Activated CD4-positive, alpha-beta T cell treated with anti-CD3 and anti-CD28 coated beads, Interleukin-2, amount 50 U/mL, for 48 hours (primary cell): Measurements from ENCODE around the gene AJAP1.
"Not testable (repeated sequence)": the region's sequence is repeated elsewhere in the genome, so short reads cannot be mapped to it uniquely, and the experiment has no call there.

Experiments used
- DNase-seq, 2 experiments: peaks; one replicate each; pipeline ENCODE4 v3.0.0-alpha.2; 2020

Gene AJAP1

DNA sequence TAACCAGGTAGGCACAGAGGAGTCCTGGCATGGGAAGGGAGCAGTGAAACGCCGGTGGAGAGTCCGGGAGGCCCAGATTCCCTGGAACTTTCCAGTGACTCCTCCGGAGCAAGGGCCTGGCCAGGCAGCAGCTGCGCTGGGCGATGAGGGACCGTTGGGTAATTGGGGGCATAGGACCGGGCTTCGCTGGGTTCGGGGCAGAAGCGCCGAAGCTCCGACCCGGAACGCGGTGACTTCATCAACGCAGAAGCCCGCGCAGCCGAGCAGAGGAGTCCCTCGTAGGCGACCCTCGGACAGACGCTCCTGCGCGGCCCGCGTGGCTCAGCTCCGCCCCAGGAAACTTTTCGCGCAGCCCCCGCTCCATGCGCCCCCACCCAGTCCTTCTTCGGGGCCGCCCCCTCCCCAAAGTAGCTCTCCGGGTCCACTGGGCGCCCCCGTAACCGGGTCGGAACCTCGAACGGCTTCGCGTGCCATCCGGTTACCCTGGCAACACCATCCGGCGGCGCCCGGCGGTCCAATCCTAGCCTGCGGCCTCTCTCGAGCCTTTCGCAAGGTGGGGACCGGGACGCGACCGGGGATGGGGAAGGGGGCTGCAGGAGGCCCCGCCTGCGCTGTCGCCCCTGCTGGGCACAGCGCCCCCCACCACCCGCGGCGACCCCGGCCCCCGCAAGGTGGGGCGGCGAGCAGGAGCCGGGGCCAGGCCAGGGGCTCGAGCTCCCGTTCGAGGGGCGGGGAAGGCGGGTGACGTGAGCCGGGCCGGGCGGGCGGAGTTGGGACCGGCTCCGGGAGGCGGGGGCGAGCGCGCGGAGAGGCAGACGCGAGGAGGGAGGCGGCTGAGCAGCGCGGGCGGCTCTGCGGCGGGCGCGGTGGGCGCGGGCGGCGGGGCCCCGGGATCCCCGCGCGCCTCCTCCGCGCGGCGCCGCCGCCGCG lies at the start of gene AJAP1:
AJAP1 (plus strand) TSS at position 814 of the 930 bp plus-strand sequence. CDS start 817 bp downstream, outside the sequence.
- DNase-seq, result no peak

- DNase-seq, result no peak
These were observed 49.3 kb upstream of the AJAP1 start for GRCh38 chr1:4605158-4605557.

DNA sequence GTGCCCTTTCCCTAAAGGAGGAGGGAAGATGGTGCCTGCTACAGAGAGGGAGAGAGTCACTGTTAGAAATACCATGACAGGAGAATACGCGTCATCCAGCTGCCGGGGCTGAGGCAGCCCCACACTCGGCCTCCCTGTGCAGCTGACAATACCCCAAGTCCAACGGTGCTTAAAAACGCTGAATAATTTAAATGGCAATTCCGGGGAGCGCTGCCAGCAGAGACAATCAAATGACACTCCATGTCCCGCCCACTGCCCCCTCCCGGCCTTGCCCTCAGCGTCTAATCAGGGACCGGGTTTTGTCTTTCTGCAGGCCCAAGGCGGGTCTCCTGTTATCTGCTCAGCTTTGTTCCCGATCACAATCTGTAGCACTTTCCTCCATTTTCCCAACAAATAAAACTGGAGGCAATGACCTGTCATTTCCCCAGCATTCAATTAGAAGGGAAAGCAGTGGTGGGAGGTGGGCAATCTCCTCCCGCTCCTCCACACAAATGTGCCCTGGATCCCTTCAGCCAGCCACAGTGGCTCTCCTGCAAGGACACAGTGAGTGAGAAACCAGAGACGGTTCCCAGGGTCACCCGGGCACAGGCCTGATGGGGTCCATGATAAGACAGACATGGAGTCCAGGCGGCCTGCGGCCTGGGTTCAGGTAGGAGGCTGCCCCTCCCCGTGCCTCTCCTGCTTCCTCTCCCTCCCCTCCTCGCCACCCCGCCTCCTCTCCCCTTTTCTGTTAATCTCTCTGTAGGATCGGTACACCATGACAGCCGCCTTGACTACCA lies 42.7 kb upstream of the AJAP1 start:
- DNase-seq, result no peak

GRCh38 chr1:4612991-4613390 lies 41.4 kb upstream of the AJAP1 start:
- DNase-seq, result no peak

DNA sequence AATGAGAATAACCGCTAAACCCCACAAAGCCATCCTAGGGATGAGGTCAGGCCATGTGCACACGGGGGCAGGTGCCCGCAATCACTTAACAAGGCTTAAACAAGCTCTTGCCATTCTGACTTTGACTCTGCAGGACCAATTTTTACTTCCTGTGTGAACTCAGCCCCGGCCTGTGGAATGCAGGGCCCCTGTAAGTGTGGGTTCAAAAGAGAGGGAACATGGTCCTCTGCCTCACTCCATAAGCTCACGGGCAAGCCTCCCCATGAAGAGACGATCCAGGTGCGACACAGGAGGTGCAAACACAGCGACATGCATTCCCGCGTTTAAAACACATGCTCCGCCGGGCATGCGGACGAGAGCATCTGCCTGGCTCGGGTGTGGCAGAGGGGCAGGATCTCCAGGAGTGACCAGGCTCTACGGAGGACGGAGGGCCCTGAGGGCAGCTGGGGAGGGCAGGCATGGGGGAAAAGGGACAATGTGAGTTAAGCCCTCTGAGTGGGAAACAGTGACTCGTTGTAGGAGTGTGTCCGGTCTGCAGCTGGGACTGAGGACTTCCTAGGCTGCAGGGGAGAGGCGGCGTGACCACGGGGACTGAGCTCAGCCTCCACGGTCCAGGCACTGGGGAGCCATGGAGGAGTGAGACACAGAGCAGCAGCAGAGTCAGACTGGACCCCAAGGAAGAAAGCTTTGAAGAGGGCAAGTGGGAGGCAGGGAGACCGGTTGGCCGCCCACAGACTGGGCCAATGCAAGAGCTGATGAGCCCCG lies 40.6 kb upstream of the AJAP1 start:
- DNase-seq, result no peak

DNA sequence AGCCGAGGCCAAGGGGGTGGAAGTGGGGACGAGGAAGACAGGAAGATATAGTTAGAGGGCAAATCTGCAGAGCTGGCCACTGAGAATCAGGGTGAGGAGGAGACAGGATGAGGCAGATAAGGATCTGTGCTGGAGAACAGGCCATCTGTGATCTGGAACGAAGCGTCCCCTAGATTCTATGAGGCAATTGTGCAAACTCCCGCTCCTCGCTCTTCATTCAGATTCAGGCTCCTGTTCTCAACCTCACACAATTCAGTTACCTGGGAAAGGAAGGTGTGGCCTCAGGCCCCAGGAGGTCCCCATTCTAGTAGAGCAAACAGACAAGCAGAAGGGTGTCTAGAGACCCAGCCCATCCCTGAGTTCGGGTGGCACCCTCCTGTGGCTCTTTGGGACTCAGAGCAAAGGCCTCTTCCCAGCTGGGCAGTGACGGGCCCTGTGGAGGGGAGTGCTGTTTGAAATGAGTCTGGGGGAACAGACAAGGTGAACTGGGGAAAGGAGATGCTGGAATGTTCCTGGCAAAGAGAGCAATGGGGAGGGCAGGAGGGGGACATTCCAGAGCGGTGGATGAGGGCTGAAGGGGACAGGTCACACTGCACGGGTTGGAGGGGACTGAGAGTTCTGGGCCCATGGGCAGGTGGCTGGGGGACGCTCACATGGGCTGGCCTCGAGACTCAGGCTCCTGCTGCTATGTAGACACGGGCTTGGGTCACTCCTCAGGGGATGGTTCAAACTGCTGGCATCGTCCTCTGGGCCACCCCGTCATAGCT lies 39.9 kb upstream of the AJAP1 start:
- DNase-seq, result no peak

DNA sequence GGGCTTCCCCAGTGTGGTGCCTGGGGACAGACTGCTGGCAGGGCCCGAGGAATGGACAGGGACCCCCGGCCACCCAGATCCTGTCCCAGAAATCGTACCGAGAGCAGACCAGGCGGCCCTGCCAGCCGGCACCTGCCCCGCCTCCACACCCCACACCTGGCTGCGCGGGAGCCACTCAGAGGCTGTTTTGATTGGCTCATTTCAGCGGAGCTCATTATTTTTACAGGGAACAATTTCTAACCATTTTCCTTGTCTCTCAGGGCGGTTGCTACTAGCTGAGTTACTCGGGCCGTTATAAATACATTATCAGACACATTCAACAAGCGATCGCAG lies 39.3 kb upstream of the AJAP1 start:
- no peak for DNase-seq

- no peak for DNase-seq
These were observed 38.9 kb upstream of the AJAP1 start for GRCh38 chr1:4615501-4615900.

DNA sequence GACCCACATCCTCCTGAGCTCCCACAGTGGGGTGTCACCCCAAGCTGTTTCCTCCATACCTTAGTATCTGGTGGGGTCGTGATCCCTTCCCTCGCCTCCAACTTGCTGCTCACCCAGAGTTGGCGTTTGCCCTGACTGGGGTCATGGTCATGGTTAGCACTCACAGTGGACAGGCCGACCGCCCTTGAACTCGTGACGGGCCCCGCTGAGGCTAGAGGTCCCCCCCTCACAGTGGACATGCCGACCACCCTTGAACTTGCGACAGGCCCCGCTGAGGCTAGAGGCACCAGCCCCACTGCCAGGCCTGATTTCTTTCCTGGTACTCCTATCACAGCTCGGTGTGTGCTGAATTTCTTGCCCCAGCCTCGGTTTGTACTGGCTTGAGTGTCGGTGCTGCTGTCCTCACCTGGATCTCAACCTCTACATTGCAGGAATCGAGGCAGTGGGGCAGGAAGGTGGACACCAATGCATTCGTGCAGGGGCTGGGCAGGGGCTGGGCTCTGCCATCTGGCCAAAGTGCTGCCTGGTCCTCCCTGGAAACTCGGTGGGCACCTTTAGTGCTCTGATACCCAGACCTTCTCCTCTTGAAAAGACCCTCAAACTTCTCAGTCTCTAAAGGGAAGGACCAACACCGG lies 37.5 kb upstream of the AJAP1 start:
- DNase-seq, result no peak

DNA sequence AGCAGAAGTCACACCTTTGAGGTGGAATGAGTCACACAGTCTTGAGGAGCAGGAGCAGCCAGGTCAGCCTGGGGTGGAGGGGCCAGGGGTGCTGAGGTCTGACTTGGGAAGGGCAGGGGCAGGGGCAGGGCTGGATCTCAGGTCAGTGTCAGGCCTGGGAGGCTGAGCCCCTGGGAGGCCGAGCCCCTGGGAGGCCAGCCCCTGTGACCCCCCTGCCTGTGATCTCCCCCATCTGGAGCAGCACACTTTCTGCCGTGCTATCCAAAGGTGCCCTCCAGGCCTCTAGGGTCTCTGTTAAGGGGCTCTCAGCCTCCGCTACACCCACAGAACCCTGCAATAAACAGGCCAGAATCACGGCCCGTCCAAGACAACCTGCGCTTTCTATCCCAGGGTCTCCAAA lies 36.9 kb upstream of the AJAP1 start:
- no peak for DNase-seq

- not testable (repeated sequence) for DNase-seq
These were observed 35.6 kb upstream of the AJAP1 start for GRCh38 chr1:4618827-4619226.

- DNase-seq, result no peak
These were observed 32.8 kb upstream of the AJAP1 start for GRCh38 chr1:4621646-4622045.

DNA sequence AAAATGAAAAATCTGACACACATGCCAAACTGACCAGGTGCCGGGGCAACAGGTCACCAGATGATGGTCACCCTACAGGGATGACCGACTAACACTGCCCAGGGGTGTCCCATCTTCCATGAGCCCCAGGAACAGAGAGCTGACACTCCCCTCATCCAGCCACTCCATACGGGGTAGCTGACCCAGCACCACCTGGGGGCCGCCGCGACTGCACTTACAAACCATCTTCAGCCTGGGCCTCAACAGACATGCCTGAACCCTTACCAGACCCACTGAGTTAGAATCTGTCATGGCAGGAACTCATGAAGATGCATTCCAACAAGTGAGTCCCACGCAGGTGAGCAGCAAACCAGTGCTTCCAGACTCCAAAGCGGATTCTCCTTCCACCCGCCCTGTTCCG lies 31.6 kb upstream of the AJAP1 start:
- no peak for DNase-seq

DNA sequence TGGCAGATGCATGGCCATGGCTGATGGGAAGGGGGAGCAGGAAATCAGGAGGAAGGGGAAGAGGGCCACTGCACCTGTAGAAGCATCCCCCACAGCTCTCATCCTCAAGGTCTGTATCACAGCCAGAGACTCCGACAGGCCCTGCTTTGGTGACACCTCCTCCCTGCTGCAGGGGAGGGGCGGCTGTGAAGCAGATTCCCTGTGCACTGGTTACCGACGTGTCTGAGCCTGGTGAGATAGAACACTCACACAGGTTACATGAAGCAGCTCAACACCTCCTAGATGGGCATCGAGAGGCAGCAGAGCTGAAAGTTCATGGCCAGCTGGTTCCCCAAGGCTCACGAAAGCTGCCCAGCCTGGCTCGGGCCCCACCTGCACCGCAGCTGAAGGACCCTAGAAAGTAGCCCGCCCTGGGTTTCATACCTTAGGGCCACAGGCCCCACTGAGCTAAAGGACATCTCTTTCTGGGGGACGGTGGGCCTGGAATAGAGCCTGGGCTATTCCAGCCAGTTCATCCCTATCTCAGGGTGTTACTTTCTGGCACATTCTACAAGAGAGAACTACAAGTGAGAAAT lies 30.2 kb upstream of the AJAP1 start:
- DNase-seq, result no peak

DNA sequence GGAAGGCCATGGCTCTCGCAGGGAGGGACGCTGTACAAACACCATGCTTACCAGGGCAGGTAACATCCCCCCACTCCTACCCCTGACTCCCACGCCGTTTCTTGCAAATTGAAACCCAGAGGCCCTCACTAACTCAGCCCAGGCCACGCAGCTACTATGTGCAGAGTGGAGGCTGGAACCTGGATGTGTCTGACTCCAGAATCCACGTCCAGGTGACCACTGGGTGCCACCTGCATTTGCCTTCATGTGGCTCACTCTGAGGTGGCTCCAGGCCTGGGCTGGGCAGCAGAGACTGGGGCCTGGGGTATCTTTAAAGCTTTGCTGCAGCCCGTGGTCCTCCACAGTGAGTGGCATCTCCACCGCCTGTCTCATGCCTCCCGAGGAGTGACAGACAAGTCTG lies 29.6 kb upstream of the AJAP1 start:
- no peak for DNase-seq

- no peak for DNase-seq
These were observed 28.3 kb upstream of the AJAP1 start for GRCh38 chr1:4626061-4626460.

DNA sequence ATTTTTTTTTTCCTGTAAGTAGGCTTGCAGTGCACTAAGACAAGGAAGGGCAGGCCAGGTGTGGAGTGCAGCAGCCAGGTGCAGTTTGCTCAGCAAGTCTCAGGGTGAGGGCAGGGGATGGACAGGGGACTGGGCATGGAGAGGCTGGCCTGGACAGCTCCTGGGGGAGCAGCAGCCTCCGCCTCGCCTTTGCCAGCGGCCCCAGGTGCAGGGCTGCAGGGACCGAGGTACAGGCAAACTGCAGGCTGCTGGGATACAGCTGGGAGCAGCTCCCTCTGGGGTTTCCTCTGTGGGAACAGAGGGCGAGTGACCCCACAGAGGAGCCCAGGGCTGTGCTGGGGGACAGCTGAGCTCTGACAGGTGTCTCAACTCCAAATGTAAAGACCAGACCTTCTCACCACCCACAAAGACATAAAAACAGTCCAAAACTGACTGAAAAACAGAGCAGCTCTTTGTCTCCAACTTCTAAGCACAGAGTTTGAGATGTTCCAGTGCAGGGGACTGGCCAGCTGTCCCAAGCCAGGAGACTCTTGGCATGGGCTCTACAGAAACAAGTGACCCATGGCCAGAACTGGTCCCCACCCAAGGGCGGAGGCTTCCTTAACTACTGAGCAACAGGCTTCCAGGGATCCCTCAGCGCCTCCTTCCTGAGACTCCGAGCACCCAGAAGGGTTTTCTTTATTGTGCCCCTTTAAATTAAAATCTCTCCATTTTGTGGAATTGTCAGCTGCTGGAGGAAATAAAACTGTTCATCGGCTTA lies 27.7 kb upstream of the AJAP1 start:
- DNase-seq, result no peak

DNA sequence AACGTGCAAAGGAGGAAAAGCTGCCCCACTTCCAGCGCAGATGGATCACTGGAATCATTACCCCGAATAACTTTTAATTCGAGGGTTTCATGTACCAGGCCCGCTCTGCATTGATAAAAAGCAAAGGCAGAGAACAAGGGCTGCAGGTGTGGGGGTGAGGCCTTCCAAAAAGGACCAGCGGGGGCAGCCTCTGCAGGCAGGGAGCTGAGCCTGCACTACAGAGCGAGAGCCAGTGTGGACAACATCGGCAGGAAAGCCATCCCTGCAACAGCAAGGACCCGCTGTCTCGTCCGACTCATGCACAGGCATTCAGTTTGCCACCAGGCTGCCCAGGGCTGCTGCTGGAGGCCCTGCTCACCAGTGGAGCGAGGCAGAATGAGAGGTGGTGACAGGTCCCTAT lies 27.1 kb upstream of the AJAP1 start:
- no peak for DNase-seq

DNA sequence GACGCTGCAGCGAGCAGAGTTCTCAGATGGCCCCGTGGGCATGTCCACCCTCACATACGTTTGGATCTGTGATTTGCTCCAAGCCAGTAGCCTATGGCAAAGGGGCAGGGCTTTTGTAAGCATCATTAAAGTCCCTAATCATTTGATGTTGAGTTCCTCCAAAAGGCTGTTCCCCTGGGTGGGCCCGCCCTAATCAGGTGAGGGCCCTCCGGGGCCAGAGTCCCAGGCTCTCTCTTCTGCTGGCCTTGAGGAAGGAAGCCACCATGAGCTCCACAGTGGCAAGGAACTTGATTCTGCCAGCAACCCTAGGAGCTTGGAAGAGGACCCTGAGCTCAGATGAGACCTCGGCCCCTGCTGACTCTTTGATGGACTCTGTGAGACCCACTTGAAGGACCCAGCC lies 25.4 kb upstream of the AJAP1 start:
- DNase-seq, result no peak

- no peak for DNase-seq
These were observed 23.8 kb upstream of the AJAP1 start for GRCh38 chr1:4630561-4630960.

- DNase-seq, result no peak
These were observed 23.1 kb upstream of the AJAP1 start for GRCh38 chr1:4631321-4631720.
